GM13976 (cell line): ENCODE data around the gene MSN.

ENCODE experiments used
- DNase-seq: peaks from one replicate; pipeline ENCODE4 v3.0.0; 2012; ENCODE audit warnings: low spot score
- CTCF ChIP-seq: IDR thresholded peaks from 2 replicates; pipeline ENCODE4 v1.5.1; 2012; ENCODE audit warnings: borderline replicate concordance, mild to moderate bottlenecking; ENCODE audit not compliant: insufficient read depth; ENCODE audit errors: extremely low read depth, missing control alignments, control extremely low read depth
- in situ Hi-C: fragments of 300-500 bp; cut with MboI; formaldehyde crosslinking; loops from one replicate; pipeline ENCODE4 v1.12.0; 2022; ENCODE audit warnings: low sequenced_read_pairs, mixed read lengths, inconsistent platforms; ENCODE audit not compliant: unreplicated experiment

The MSN gene

DNA sequence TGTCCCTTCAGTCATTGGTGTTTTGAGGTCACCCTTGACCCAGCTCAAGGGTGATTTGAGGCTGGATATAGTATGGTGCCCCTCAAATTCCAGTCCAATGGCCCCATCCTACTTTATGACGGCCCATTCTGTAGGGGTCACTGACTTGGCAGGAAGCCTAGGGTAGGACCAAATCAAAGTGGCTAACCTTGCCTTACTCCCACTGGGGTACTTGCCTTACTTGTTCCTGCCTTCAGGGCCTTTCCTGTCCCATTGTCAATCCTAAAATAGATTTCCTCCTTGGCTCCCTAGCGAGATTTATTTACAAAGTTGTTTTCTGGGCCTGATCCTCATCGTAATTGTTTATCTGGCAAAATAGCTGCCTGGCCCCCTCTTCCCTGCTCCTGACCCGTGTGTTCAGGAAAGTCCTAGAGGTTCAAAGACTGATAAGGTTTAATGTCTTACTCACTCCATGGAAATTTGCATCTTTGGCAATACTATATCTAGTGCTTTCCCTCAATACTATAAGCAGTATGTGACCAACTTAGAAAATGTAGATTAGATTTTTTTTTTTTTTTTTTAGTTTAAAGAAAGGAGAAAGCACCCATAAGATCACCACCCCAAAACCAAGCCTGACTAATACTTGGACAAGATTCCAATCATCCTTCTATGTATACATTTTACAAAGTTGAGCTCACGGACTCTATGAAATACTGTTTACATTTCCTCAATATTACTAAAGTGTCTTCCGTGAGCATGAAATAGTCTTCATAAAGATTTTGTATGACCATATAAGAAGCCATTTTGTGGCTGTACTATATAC lies 44.8 kb downstream of the MSN start:
- TF ChIP-seq CTCF: no peak
- no peak for DNase-seq
- in situ Hi-C loops: no loop called here

- in situ Hi-C loops: no loop called here
- no peak for DNase-seq
- no peak for TF ChIP-seq CTCF
Observed at GRCh38 chrX:65718538-65718937, 51.1 kb downstream of the MSN start.

GRCh38 chrX:65720381-65720964 lies 53.0 kb downstream of the MSN start:
- in situ Hi-C loops: no loop called here
- no peak for TF ChIP-seq CTCF
- DNase-seq: no peak

DNA sequence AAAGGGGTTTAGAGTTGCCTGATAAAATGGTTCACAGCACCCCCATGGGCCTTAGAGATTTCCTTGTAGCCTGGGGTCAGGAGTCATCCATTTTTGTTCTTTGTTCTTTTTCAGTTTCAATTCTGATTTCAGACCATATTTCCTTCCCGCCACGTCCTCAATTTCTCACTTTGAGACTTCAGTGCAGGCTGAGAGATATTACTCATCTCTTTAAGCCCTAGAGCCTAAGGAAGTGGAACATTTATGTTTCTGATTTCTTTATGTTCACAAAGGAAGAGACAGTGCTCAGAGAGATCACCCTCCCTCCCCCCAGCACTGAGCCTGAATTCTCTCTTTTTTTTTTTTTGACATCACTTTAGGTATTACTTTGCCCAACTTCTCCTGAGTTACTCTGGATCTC lies 56.3 kb downstream of the MSN start:
- peak; percentile 30 for DNase-seq
- in situ Hi-C loops: no loop called here
- TF ChIP-seq CTCF: no peak

- no peak for DNase-seq
- in situ Hi-C loops: loop anchor here (25.0 kb wide), 1 partner anchor 686 kb away; no protein-coding TSS in a partner anchor
- no peak for TF ChIP-seq CTCF
Observed at GRCh38 chrX:65726715-65727114, 59.3 kb downstream of the MSN start.

GRCh38 chrX:65731684-65732289 lies 64.3 kb downstream of the MSN start:
- in situ Hi-C loops: loop anchor here (10.0 to 25.0 kb wide), 2 partner anchors 137 to 681 kb away; no protein-coding TSS in a partner anchor

More at GRCh38 chrX:65731684-65732289, 64.3 kb downstream of the MSN start:
- DNase-seq: no peak
- TF ChIP-seq CTCF: no peak
